ENCODE results near the gene SCN5A. TPM values are rescaled to one million over a fixed set of nuclear protein-coding genes. Genes with fewer than 3 reads are reported as not detected.

Gene SCN5A
- polyA plus RNA-seq, 3 donors from 2014 or later: not detected

GRCh38 chr3:38627956-38628355, 21.5 kb downstream of the SCN5A start:
- DNase-seq: no peak
- no peaks in the 10 kb centered on the region for H3K4me1 Mint-ChIP-seq
- H3K27me3 Mint-ChIP-seq (ENCODE audit: low read depth in 3 of 3): peaks cover 0 to 3% (median 1%) of the 10 kb centered on the region in 3 donors
- no peak overlapping the region for H3K4me3 Mint-ChIP-seq
- H3K9me3 Mint-ChIP-seq: no peaks in the 10 kb centered on the region
- no peaks in the 10 kb centered on the region for H3K36me3 Mint-ChIP-seq
- no peak overlapping the region for H3K27ac Mint-ChIP-seq

- Mint-ChIP-seq H3K9me3 (no peaks in the 10 kb centered on the region), H3K4me1 (no peaks in the 10 kb centered on the region), H3K4me3 (no peak overlapping the region), H3K27ac (no peak overlapping the region), H3K36me3 (no peaks in the 10 kb centered on the region), H3K27me3 (ENCODE audit: low read depth in 3 of 3) (peaks cover 0 to 3% (median 0%) of the 10 kb centered on the region in 3 donors)
- DNase-seq: no peak
Measured at GRCh38 chr3:38626171-38626570, 23.3 kb downstream of the SCN5A start.

GRCh38 chr3:38623539-38623938, 25.9 kb downstream of the SCN5A start:
- Mint-ChIP-seq H3K4me1 (no peaks in the 10 kb centered on the region), H3K4me3 (no peak overlapping the region), H3K36me3 (no peaks in the 10 kb centered on the region), H3K27me3 (ENCODE audit: low read depth in 3 of 3) (peaks cover 0 to 3% (median 0%) of the 10 kb centered on the region in 3 donors), H3K9me3 (no peaks in the 10 kb centered on the region), H3K27ac (no peak overlapping the region)
- no peak for DNase-seq

- peaks cover under 1 to 3% (median 1%) of the 10 kb centered on the region in 3 donors for H3K27me3 Mint-ChIP-seq (ENCODE audit: low read depth in 3 of 3)
Measured at GRCh38 chr3:38622336-38622735, 27.2 kb downstream of the SCN5A start.

GRCh38 chr3:38620236-38620635, 29.3 kb downstream of the SCN5A start:
- no peak for DNase-seq
- no peaks in the 10 kb centered on the region for H3K9me3 Mint-ChIP-seq
- H3K36me3 Mint-ChIP-seq: no peaks in the 10 kb centered on the region
- no peak overlapping the region for H3K4me3 Mint-ChIP-seq
- no peaks in the 10 kb centered on the region for H3K4me1 Mint-ChIP-seq
- H3K27me3 Mint-ChIP-seq (ENCODE audit: low read depth in 3 of 3): peaks cover 1 to 6% (median 2%) of the 10 kb centered on the region in 3 donors
- no peak overlapping the region for H3K27ac Mint-ChIP-seq

More at GRCh38 chr3:38622336-38622735, 27.2 kb downstream of the SCN5A start:
- no peak for DNase-seq
- Mint-ChIP-seq H3K4me3 (no peak overlapping the region), H3K4me1 (no peaks in the 10 kb centered on the region), H3K9me3 (no peaks in the 10 kb centered on the region), H3K27ac (no peak overlapping the region), H3K36me3 (no peaks in the 10 kb centered on the region)

GRCh38 chr3:38618343-38618742, 31.1 kb downstream of the SCN5A start:
- no peak overlapping the region for H3K27ac Mint-ChIP-seq
- H3K4me3 Mint-ChIP-seq: no peak overlapping the region
- H3K36me3 Mint-ChIP-seq: no peaks in the 10 kb centered on the region
- H3K4me1 Mint-ChIP-seq: no peaks in the 10 kb centered on the region
- no peak for DNase-seq
- no peaks in the 10 kb centered on the region for H3K9me3 Mint-ChIP-seq
- peaks cover 1 to 8% (median 2%) of the 10 kb centered on the region in 3 donors for H3K27me3 Mint-ChIP-seq (ENCODE audit: low read depth in 3 of 3)

GRCh38 chr3:38617586-38617985, 31.9 kb downstream of the SCN5A start:
- H3K4me1 Mint-ChIP-seq: no peaks in the 10 kb centered on the region

GRCh38 chr3:38617137-38617536, 32.4 kb downstream of the SCN5A start:
- DNase-seq: no peak
- H3K27ac Mint-ChIP-seq: no peak overlapping the region
- H3K4me3 Mint-ChIP-seq: no peak overlapping the region
- peaks cover 1 to 5% (median 2%) of the 10 kb centered on the region in 3 donors for H3K27me3 Mint-ChIP-seq (ENCODE audit: low read depth in 3 of 3)
- no peaks in the 10 kb centered on the region for H3K4me1 Mint-ChIP-seq
- H3K9me3 Mint-ChIP-seq: no peaks in the 10 kb centered on the region
- no peaks in the 10 kb centered on the region for H3K36me3 Mint-ChIP-seq

More at GRCh38 chr3:38617586-38617985, 31.9 kb downstream of the SCN5A start:
- Mint-ChIP-seq H3K9me3 (no peaks in the 10 kb centered on the region), H3K4me3 (no peak overlapping the region), H3K36me3 (no peaks in the 10 kb centered on the region), H3K27ac (no peak overlapping the region), H3K27me3 (ENCODE audit: low read depth in 3 of 3) (peaks cover 1 to 5% (median 2%) of the 10 kb centered on the region in 3 donors)
- DNase-seq: no peak

GRCh38 chr3:38616658-38617057, 32.8 kb downstream of the SCN5A start:
- DNase-seq: no peak
- H3K4me3 Mint-ChIP-seq: no peak overlapping the region
- no peak overlapping the region for H3K27ac Mint-ChIP-seq
- no peaks in the 10 kb centered on the region for H3K9me3 Mint-ChIP-seq
- peaks cover 1 to 5% (median 2%) of the 10 kb centered on the region in 3 donors for H3K27me3 Mint-ChIP-seq (ENCODE audit: low read depth in 3 of 3)
- H3K36me3 Mint-ChIP-seq: no peaks in the 10 kb centered on the region
- no peaks in the 10 kb centered on the region for H3K4me1 Mint-ChIP-seq

- Mint-ChIP-seq H3K27me3 (ENCODE audit: low read depth in 3 of 3) (peaks cover 1 to 5% (median 2%) of the 10 kb centered on the region in 3 donors), H3K36me3 (no peaks in the 10 kb centered on the region), H3K4me3 (no peak overlapping the region), H3K27ac (no peak overlapping the region), H3K4me1 (no peaks in the 10 kb centered on the region), H3K9me3 (no peaks in the 10 kb centered on the region)
- DNase-seq: no peak
Measured at GRCh38 chr3:38616111-38616510, 33.4 kb downstream of the SCN5A start.

GRCh38 chr3:38614651-38615352, 34.7 kb downstream of the SCN5A start:
- DNase-seq: no peak
- Mint-ChIP-seq H3K27me3 (ENCODE audit: low read depth in 3 of 3) (peaks cover 1 to 5% (median 2%) of the 10 kb centered on the region in 3 donors), H3K9me3 (no peaks in the 10 kb centered on the region), H3K27ac (no peak overlapping the region), H3K4me1 (no peaks in the 10 kb centered on the region), H3K36me3 (no peaks in the 10 kb centered on the region), H3K4me3 (no peak overlapping the region)

GRCh38 chr3:38614091-38614490, 35.4 kb downstream of the SCN5A start:
- Mint-ChIP-seq H3K9me3 (no peaks in the 10 kb centered on the region), H3K4me3 (no peak overlapping the region), H3K27me3 (ENCODE audit: low read depth in 3 of 3) (peaks cover 1 to 5% (median 4%) of the 10 kb centered on the region in 3 donors), H3K4me1 (no peaks in the 10 kb centered on the region), H3K27ac (no peak overlapping the region), H3K36me3 (no peaks in the 10 kb centered on the region)
- DNase-seq: no peak

GRCh38 chr3:38613426-38613825, 36.1 kb downstream of the SCN5A start:
- H3K9me3 Mint-ChIP-seq: no peaks in the 10 kb centered on the region
- H3K27ac Mint-ChIP-seq: no peak overlapping the region
- peaks cover 1 to 5% (median 4%) of the 10 kb centered on the region in 3 donors for H3K27me3 Mint-ChIP-seq (ENCODE audit: low read depth in 3 of 3)
- H3K4me3 Mint-ChIP-seq: no peak overlapping the region
- no peaks in the 10 kb centered on the region for H3K4me1 Mint-ChIP-seq
- no peaks in the 10 kb centered on the region for H3K36me3 Mint-ChIP-seq
- no peak for DNase-seq

GRCh38 chr3:38611866-38612265, 37.6 kb downstream of the SCN5A start:
- Mint-ChIP-seq H3K4me3 (no peak overlapping the region), H3K4me1 (no peaks in the 10 kb centered on the region), H3K27ac (no peak overlapping the region), H3K27me3 (ENCODE audit: low read depth in 3 of 3) (peaks cover 0 to 5% (median 1%) of the 10 kb centered on the region in 3 donors), H3K36me3 (no peaks in the 10 kb centered on the region), H3K9me3 (no peaks in the 10 kb centered on the region)
- DNase-seq: no peak

GRCh38 chr3:38610934-38611333, 38.6 kb downstream of the SCN5A start:
- no peaks in the 10 kb centered on the region for H3K36me3 Mint-ChIP-seq

More at GRCh38 chr3:38610934-38611333, 38.6 kb downstream of the SCN5A start:
- H3K4me3 Mint-ChIP-seq: no peak overlapping the region
- no peak for DNase-seq
- no peaks in the 10 kb centered on the region for H3K9me3 Mint-ChIP-seq
- H3K27ac Mint-ChIP-seq: no peak overlapping the region
- H3K4me1 Mint-ChIP-seq: no peaks in the 10 kb centered on the region
- H3K27me3 Mint-ChIP-seq (ENCODE audit: low read depth in 3 of 3): peaks cover 0 to 4% (median 1%) of the 10 kb centered on the region in 3 donors

All from immature natural killer cell (primary cell).